Activated T-cell treated with anti-CD3 and anti-CD28 coated beads for 48 hours (primary cell): ENCODE results near the gene TGFBR1.

Experiments
- DNase-seq: peaks from one replicate; pipeline ENCODE4 v3.0.0-alpha.2; 2020; ENCODE audit warnings: low read depth

TGFBR1 gene

DNA sequence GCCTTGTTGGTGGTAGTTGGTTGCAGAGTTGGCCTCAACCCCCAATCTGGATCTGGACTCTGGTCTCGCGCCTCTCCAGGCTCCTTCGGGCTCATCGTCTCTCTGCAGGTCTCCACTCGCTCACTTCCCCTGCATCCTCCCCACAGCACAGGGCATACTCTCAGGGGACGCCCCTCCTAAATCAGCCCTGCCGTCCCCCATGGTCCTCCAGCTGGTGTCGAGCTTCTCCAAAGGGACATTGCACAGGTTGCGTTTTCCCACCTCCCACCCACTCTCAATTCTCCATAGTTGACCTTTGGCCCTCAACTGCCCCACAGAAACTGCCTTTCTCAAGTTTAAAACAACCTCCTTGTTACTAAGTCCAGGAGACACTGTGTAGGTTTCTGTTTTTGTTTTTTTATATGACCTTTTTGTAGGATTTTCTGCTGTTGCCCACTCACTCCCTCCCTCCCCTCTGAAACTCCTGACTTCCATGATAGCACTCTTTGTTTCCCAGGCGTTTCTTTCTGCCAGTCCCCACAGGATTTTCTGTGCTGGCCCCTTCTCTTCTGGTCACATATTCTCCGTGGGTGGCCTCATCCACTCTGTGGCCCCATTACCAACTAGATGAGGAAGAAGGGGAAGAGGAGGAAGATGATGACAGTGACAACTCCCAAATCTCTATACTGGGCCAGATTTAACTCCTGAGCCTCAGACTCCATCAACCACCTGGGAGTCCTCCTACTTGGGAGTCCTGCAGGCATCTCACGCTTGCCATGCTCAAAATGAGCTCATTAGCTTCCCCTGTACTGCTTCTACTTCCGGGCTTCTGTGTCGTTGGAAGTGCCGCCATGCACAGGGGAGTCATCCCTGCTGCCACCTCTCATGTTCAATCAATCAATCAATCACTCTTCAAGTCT lies 66.6 kb downstream of the TGFBR1 start:
- DNase-seq = no peak

- no peak for DNase-seq
Observed at GRCh38 chr9:99172124-99173091, 67.5 kb downstream of the TGFBR1 start.

- no peak for DNase-seq
Observed at GRCh38 chr9:99173570-99174504, 68.9 kb downstream of the TGFBR1 start.

- DNase-seq = no peak
Observed at GRCh38 chr9:99176527-99177013, 71.7 kb downstream of the TGFBR1 start.

GRCh38 chr9:99177576-99178366 lies 72.9 kb downstream of the TGFBR1 start:
- no peak for DNase-seq

DNA sequence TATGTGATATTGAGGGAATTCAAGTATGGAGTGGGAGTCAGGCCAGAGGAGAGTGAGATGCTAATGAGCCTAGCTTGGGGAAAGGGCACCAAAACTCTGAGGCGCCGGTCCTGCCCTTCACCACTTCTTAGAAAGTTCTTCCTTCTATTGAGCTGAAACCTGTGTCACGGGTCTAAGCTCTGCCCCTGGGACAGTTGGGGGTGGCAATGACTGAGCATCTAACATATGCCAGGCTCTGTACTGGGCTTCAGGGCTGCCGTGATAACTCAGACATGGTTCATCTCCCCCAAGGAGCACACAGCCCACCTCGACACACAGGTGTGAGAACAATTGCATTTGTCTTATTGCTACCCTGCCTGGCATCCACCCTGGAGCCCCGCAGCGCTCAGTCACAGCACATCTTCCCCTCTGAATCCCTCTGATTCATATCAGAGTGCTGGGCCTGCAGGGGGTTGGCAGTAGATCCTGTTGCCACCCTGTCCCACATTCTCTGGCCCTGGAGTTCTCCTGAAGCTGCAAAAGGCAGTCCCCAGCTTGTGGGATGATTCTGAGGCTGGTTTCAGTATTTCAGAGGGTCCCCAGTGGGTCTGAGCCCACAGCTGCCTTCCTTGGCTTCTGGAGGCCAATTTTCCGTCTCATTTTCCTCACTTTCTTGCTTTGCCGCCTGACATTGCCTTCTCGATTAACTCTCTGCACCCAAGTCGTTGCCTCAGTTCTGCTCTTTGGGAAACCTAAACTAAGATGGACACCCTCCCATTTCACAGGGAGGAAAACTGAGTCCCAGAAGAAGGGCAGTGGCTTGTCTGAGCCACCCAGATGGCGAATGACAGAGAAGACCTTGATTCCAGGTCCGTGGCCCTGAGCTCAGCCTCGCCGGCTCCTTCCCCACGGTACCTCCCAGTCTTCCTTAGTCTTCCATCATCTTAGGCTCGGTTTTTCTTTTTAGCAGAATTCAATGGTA lies 74.3 kb downstream of the TGFBR1 start:
- DNase-seq = no peak

GRCh38 chr9:99180199-99180598 lies 75.3 kb downstream of the TGFBR1 start:
- no peak for DNase-seq

GRCh38 chr9:99180662-99181061 lies 75.7 kb downstream of the TGFBR1 start:
- DNase-seq = no peak

GRCh38 chr9:99181206-99181605 lies 76.3 kb downstream of the TGFBR1 start:
- no peak for DNase-seq

DNA sequence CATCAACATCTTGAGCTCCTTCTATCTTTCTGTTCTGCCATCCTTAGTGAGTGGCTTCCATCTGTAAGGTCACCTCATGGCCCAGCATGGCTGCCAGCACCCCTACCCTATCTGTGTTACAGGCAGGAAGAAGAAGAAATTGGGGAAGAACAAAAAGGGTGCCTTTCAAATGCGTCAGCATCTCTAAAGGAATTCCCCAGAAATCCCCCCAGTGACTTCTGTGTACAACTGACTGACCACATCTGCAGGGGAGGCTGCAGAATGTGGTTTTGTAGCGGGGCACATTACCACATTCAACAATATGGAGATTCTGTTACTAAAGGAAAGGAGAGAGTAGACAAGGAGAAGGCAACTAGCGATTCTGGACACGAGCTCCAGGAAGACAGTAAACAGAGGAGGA lies 76.7 kb downstream of the TGFBR1 start:
- peak; percentile 10 for DNase-seq

DNA sequence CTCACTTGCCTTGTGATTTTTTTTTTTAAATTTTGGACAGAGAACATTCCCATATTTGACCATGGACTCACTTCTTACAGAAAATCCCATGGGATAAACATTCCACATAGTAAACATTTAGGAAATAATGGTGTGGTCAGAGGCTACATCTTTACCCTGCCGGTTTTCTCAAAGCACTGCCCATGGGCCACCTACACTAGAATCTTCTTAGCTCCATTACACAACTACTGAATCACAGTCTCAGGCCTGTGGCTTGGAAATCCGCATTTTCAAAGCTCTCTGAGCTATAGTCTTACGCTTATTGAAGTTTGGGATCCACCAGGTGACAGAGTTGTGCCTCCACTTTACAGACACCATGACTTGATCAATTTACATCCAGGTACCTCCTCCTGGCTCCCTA lies 77.4 kb downstream of the TGFBR1 start:
- DNase-seq = no peak

DNA sequence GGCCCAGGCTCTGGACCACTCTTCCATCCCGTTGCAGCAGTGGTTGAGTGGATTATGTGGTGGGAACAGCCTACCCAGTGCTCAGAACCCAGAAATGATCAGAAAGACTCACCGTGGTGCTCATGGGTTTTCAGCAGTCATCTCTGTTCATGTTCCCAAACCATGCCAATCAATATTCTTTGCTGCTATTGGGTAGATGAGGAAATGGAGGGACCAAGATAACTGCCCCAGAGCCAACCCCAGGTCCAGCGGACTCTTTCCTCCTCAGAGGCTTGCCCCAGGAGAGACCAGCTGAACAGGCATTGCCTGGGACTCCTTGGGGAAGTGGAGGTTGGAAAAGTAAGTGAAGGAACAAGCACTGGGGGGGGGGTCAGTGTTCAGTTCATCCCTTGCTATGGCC lies 78.7 kb downstream of the TGFBR1 start:
- no peak for DNase-seq

GRCh38 chr9:99184110-99184474 lies 79.2 kb downstream of the TGFBR1 start:
- no peak for DNase-seq

DNA sequence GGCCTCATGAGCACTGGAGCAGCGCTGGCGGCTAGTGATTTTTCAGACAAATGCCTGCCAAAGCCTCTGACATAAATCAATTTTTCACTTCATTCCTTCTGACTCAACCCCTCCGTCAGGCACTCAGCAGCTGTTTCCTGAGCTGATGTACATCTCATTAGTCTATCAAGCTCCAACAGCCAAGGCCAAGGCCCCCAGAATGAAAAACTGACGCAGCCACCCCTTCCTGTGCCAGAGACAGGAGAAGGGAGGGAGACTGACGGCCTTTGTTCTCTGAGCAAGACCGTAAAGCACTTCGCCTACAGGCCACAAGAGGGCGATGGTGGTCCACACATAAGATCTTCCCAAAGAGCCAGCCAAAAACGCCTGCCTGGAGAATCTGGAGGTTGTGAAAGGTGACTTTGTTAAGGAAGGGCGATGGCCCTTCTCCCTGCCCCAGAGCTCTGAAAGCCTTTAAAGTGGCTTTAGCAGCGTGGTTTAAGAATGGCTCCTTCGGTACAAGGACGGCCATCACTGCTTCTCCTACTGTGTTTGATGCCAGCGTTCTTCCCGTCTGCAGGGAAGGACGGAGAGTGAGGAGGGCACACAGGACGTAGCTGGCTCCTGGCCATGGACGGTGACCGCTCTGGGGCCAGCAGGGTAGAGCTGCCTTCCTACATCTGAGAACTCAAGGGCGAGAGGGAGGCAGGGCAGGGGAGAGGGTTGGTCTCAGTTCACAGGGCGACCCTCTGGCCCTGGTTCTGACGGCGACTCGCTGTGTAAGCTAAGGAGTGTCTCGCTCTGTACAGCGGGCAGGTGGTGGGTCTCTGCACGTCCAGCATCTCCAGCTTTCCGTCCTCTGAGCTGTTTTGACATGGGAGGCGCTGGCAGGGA lies 79.8 kb downstream of the TGFBR1 start:
- DNase-seq = peak; percentile 63

DNA sequence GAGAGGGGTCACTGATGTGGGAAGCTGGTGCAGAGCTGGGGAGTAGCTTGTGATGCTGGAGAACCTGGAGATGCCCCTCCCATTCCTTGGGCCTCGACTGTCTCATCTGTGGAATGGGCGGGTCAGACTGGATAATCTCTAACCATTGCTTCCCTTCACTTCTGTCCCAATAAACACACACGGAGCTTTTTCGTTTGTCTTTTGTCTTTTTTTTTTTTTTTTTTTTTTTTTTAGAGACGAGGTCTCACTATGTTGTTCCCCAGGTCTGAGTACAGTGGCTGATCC lies 80.4 kb downstream of the TGFBR1 start:
- no peak for DNase-seq

DNA sequence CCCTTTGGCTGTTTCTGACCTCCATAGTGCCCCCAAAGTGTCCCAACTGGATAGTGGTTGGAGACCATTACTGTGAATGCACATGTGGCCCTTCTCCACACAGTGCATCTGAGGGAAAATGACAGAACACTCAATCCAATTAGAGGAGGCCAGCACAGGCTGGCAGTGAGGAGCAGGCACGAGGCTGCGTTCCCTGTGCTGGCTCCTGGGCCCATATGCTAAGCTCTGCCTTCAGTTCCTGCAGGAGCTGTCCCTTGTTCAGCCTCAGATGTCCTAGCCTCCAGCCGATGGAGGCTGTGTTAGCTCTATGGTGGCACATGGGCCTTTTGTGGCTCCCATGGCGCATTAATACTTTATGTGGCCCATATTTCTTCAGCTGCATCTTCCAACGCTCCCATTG lies 81.0 kb downstream of the TGFBR1 start:
- no peak for DNase-seq

DNA sequence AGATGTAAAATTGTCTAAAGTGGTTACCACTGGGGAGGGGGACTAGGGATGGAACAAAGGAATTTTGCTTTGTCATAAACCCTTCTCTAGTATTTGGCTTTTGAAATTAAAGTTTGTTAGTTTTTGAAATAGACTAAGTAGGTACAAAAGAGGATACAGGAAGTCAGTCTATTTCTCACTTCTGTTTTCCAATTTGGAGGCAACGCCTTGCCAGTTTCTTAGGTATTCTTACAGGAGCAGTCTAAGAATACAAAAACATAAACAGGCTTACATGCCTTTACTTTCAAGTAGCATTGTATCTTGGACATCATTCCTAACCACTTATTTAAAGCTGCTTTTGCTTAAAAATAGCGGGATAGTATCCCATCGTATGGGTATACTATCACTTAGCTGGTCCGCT lies 82.4 kb downstream of the TGFBR1 start:
- DNase-seq = no peak

- no peak for DNase-seq
Observed at GRCh38 chr9:99189186-99189585, 84.3 kb downstream of the TGFBR1 start.
